ENCODE results near the gene TFB2M.
"Not testable (repeated sequence)": the region's sequence is repeated elsewhere in the genome, so short reads cannot be mapped to it uniquely, and the experiment has no call there.

Gene TFB2M

DNA sequence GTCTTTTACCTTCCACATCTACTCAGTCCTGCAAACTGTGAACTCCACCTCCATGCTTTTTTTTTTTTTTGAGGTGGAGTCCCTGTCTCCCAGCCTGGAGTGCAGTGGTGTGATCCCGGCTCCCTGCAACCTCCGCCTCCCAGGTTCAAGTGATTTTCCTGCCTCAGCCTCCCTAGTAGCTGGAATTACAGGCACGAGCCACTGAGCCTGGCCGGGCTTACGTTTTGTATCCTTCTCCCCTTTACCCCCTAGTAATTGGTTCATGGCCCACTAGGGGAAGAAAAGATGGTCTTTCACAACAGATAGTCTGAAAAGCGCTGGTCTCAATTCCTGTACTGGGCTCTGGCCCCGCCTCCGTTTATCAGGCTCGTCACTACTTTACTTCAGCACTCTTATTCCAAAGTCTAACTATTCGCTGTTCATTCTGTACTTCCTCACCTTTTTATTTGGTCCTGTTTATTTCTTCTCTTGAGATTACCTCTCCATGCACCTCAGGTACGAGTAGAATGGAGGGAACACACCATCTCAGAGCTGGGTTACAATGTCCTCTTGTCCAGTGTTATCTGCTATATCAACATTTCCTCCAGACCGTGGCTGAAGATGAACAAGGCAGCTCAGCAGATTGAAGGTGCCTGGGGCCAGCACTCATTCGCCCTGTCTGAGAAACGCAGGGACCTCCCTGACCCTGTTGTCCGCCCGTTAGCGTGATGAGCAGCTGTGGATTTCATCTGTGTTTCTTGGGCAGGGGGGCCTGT, 16.4 kb upstream of the TFB2M start:
- no peak for DNase-seq

DNA sequence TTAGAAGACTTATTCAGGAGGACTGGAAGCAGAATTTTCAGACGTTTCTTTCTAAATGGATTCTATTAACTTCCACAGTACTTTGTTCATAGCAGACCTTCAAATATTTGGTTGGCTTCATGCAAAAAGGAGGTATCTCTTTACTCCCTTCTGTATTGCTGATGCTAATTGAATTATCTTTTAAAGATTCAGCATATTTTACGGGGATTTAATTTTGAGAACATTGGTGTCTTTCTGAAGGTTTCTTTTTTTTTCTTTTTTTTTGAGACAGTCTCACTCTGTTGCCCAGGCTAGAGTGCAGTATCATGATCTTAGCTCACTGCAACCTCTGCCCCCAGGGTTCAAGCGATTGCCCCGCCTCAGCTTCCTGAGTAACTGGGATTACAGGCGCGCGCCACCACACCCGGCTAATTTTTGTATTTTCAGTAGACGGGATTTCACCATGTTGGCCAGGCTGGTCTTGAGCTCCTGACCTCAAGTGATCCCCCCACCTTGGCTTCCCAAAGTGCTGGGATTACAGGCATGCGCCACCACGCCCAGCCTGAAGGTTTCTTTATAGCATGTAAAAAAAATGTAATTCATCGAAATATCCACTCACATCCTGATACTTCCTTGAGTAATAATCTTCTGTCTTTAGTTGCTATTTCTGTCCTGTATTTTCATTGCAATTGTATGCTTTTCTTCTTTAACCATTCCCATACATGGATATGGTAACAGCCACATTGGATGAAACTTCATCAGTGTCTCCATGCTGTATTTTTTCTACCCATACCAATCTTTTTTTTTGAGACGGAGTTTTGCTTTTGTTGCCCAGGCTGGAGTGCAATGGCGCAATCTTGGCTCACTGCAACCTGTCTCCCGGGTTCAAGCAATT, 14.7 kb upstream of the TFB2M start:
- DNase-seq, result no peak

DNA sequence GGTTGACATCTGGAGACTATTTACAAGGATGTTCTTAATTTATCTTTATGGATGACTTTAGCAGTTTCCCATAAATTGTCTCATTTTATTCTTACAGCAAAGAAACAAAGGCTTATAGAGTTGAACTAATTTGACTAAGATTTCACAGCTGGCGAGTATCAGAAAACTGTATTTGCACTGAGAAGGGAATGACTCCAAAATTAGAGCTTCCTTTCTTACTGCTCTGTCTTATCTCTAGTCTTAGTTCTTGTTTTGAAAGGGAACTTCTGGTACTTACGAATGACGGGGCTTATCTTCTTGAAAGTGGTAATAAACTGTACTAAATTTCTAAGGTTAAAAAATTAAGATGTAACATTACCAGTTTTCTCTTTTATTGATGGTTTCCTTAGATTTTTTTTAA, 13.8 kb upstream of the TFB2M start:
- DNase-seq, result no peak

DNA sequence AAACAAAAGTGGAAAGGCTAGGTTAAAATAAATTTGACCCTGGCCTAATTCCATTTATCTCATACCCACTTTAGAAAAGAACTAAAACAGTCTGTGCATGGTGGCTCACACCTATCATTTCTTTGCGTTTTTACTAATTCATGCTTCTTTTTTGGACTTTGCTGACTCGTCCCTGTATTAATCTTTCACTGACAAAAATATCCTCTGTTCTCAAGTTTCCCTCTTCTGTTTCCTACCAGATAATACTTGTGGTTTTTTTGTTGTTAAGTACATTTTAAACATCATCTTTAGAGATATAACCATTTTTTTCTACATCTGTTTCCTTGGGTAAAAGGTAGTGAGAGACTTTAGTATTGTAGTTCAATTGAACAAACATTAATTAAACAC, 11.7 kb upstream of the TFB2M start:
- DNase-seq, result no peak

DNA sequence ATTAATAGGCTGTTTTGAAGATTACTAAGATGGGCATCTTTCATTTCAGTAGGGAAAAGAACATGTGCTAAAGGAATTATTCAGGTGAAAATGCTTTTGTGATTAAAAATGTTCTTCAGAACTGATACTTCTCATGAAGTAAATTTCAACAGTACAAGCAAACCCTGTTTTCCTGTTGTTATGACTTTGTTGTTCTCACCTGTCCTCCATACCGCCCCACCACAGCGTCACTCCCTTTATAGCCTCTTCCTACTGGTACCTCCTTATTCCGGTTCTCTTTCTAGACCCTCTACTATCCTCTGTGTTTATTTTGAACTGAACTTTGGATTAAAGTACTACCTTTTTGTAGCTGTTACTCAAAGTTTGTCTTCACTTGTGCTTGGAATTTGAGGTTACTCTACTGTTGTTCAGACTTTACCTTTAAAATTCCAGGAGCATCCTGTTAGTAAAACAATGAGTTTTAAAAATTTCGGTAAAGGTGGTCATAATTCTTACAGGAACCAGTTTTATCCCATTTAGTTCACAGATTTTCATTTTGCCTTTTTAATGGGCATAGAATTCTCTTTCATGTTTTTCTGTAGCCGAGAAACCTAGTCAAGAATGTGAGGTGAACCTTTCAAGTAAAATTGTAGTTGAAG, 11.1 kb upstream of the TFB2M start:
- no peak for DNase-seq

DNA sequence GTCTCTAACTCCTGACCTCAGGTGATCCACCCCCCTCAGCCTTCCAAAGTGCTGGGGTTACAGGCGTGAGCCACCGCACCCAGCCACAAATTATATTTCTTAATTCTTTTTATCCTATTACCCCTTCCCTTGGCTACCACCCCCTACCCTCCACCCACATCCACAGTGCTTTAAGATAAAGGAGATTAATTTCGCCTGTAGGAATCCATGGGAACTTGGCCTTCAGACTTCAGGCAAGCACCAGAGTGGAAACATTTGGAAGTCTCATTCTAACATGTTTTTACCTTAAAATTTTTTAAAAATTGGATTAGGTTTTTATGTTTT, 10.6 kb upstream of the TFB2M start:
- no peak for DNase-seq

DNA sequence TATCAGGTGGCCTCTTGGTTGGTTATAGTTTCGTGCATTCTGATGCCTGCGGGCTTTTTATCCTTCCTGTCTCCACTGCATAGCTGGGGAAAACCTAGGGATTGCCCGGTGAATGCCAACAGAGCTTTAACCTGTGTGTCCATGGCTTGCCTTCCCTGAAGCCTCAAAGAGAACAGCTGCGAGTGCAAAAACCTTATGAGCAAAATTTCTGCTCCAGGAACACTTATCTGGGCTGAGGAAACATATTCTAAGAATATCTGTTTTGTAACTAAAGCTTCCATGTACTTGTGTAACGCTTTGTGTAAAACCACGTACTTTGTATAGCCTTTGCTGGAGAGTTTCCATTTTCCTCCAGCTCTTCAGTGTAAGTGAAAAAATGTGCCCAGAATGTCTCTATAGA, 7.4 kb upstream of the TFB2M start:
- DNase-seq, result no peak

DNA sequence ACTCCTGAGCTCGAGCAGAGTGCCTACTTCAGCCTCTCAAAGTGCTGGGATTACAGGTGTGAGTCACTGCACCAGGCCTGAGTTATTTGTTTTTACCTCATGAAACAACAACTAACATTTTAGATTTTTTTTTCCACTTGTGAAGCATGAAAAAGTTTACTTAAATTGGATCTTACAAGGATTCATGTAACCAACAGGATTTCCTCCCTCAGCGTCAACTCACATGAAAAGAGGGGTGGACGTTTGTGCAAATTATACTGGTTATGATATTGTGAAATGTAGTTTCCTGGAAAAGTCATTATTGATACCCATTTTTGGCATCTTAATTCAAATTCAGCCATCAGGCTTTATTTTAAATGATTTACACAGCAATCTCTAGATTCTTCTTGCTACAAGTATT, 6.7 kb upstream of the TFB2M start:
- DNase-seq, result no peak

DNA sequence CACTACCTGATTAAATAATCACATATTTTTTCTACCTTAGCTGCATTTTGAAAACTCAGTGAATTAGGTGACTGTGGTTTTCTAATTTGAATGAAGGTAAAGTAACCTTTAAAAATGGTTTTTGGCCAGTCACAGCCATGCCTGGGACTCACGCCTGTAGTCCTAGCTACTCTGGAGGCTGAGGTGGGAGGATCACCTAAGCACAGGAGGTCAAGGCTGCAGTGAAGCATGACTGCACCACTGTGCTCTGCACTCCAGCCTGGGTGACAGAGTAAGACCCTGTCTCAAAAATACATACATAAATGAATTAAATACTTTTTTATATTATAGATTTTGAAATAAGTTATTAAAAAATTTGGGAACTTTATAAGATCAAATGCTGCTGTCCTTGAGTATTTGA, 5.9 kb upstream of the TFB2M start:
- no peak for DNase-seq

DNA sequence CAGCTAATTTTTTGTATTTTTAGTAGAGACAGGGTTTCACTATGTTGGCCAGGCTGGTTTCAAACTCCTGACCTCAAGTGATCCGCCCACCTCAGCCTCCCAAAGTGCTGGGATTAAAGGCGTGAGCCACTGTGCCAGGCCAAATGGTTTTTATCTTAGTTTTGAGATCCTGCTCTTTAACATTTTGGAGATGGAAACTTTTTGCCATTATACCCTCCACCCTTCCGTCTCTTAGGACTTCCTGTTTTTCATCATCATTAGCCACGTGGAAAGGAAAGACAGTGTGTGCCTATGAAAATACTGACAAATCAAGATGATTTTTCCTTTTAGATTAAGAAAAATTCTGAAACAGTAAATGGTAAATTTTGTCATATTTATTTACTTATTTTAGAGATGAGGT, 5.2 kb upstream of the TFB2M start:
- not testable (repeated sequence) for DNase-seq

DNA sequence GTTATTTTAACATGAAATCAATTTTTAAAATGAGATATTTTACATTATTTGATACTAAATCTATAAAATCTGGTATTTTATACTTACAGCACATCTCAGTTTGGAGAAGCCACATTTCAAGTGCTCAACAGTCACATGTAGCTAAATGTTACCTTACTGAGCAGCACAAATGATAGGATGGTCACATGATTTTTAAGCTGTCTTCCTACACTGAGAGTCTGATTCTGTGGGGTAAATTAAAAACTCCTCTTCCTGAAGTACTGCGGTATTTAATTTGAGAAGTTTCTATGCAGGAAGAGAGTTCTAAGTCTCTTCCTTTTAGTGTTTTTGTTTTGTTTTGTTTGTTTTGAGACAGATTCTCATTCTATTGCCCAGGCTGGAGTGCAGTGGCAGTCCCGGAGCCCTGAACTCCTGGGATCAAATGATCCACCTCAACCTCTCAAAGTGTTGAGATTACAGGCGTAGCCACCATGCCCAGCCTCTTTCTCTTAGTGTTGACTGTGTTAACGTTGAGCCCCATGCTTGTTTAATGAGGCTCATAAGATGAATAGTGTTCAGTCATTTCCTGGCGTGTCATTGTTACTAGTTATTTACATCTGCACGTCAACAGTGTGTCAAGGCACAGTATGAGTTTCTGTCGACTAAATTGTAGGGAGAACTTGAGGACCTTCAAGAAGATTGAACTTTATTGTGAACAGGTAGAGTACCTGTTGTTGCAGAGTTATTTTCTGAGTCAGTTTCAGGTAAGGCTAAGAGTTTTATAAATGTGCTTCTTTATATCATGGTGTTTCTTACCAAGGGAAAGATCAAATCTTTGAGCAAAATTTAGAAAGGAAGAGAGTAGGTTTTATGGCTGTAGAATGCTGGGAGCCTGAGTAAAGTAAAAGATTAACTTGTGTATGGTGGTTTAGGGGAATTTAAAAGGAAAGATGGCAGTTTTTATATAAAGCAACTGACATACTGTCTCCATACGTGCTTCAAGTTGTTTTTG, 3.5 kb upstream of the TFB2M start:
- DNase-seq, result no peak

DNA sequence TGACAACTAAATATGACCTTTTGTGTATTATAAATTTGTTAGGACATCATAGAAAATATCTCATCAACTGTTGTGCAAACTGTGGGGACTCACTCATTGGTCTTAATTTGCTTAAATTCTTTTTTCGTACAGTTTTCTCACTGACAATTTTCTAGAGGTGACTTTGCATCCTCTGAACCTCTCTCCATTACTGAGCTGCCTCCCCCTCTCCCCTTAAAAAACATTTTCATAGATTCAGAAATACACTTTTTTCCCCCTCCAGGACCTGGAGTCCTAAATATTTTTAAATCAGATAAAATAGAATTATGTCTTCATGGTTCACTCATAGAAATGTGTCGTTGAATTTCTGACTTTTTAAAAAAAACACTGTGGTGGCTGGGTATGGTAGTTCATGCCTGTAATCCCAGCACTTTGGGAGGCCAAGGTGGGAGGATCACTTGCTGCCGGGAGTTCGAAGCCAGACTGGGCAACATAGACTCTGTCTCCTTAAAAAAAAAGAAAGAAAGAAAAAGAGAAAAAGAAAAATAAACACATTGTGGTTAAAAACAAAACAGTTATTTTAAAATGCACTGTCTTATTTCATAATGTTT, 1.7 kb upstream of the TFB2M start:
- no peak for DNase-seq

DNA sequence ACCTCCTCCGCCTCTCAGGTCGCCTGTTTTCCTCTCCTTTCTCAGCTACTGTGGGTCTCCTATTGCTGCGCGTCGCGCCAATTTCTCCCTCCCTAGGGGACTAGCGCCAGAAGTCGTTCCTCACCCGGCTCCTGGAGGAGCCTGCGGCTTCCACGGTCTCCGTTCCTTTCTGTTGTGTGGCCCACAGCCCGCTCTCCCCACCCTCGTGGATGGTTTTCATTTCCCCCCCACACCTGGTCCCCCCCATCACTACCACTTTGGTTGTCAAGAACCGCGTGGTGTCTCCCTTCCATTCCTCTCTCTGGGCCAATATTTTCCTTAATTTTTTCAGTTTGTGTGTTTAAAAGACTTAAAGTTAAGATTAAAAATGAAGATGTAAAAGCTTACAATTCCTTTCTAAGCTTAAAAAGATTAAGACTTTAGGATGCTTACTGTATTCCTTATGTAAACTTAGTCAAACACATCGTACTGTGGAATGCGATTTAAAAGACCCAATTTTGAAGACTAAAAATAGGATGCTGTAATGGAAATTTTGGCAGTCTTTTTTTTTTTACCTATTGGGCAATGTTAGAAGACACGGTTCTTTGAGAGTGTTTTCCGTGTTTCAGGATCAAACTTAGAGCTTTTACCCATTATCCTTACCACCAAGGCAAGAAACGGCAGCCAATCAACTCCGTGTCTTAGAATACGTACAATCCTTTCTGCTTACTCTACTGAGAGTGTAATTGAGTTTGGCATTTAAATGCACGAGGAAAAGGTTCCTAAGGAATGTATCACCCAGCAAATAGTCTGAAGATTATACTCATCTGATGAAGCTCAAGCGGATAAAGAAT, 968 bp upstream of the TFB2M start:
- peak; percentile 92 for DNase-seq

DNA sequence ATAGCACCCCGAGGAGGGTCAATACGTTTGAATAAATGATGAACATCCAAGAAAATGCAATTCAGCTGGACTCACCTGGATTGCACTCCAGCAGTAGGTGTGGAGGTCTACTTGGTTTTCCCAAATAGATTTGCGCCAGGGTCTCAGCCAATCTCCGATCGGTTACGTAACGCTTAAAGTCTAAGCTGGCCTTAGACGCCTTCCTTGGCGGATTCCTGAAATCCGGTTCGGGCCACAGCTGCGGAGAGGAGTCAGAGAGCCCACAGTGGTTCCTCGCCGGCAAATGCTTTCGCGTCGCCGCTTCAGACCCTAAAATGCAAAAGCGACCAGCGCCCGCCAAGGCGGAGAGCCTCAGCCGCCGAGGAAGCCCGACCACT, 322 bp downstream of the TFB2M start:
- DNase-seq, result no peak

DNA sequence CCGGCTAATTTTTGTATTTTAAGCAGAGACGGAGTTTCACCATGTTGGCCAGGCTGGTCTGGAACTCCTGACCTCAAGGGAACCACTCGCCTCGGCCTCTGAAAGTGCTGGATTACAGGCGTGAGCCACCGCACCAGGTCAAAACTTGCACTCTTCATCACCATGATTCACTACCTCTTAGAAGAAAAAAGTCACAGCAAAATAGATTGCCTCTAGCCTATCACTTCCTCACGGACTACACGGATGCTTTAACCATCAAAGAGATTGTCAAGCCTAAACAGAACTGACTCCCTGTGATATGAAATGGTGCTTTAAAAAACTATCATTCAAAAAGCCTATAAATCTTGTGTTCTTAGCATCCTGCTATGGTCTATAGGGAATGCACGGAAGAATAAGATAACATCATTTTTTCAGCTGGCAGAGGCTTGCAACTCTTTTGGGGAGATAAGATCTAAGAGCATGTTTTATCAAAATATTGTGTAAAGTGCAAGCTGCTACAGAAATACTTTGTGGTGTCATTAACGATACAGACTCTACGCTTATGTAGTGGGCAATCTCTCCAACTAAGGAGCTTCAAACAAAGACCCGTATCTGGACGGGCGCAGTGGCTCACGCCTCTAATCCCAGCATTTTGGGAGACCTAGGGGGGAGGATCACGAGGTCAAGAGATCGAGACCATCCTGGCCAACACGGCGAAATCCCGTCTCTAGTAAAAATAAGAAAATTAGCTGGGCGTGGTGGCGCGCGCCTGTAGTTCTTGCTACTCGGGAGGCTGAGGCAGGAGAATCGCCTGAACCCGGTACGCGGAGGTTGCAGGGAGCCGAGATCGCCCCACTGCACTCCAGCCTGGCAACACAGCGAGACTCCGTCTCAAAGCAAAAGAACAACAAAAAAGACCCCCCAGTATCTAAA, 966 bp downstream of the TFB2M start:
- DNase-seq, result no peak

DNA sequence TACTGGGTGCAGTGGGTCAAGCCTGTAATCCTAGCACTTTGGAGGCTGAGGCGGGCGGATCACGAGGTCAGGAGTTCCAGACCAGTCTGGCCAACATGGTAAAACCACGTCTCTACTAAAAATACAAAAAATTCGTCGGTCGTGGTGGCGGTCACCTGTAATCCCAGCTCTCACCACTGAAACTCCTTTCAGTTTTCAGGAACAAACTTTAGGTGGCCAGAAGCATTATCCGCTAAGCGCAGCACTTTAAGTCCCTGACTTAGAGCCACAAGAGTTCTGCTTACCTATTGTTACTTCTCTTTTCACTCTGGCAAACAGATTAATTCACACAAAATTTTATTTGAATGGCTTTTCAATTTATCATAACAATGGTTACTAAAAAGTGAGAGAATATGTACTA, 5.2 kb downstream of the TFB2M start:
- not testable (repeated sequence) for DNase-seq

DNA sequence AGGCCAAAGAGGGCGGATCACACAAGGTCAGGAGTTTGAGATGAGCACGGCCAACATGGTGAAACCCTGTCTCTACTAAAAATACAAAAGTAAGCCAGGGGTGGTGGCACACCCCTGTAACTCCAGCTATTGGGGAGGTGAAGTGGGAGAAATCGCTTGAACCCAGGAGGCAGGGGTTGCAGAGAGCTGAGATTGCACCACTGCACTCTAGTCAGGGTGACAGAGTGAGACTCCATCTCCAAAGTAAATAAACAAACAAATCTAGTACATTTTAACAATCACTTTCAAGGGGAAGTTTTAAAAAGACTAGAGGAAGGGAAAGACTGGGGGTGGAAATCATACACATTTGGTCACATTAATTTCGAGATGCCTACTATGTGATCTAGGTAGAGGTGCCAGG, 6.8 kb downstream of the TFB2M start:
- DNase-seq, result no peak

DNA sequence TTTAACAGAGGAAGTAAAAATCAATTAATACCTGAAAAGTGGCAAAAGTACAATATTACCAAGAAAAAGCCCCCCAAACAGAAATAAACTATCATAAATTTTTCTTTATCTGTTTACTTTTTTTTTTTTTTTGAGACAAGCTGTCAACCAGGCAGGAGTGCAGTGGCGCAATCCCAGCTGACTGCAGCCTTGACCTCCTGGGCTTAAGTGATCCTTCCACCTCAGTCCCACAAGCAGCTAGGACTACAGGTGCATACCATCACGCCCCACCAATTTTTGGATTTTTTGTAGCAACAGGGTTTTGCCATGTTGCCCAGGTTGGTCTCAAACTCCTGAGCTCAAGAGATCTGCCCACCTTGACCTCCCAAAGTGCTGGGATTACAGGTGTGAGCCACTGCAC, 8.0 kb downstream of the TFB2M start:
- DNase-seq, result no peak

DNA sequence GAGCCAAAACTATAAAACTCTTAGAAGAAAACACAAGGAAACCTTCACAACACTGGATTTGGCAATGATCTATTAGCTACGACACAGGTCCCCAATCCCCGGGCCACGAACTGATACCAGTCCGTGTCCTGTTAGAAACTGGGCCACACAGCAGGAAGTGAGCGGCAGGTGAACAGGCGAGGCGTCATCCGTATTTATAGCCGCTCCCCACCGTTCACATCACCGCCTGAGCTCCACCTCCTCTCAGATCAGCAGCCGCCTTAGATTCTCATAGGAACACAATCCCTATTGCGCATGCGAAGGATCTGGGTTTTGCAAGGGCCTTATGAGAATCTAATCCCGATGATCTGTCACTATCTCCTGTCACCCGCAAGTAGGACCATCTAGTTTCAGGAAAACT, 11.9 kb downstream of the TFB2M start:
- no peak for DNase-seq

DNA sequence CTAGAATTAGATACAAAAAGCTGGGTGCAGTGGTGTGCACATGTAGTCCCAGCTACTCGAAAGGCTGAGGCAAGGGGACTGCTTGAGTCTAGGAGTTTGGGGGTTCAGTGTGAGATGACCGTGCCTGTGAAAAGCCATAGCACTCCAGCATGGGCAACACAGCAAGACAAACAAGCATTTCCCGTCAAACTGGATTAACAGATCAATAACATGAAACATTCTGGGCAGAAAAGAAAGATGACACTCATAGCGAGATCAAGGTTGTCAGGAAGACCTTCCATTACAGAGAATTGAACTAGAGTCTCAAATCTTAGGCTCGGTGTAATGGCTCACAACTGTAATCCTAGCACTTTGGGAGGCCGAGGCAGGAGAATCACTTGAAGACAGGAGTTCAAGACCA, 14.0 kb downstream of the TFB2M start:
- no peak for DNase-seq

Data from fibroblast of skin of abdomen (primary cell).